HepG2 (cell line): ENCODE data around the gene SGSM1. TPM values are rescaled to one million over a fixed set of nuclear protein-coding genes. Genes with fewer than 3 reads are reported as not detected.

Experiments
- ADNP ChIP-seq: sonication (generic); formaldehyde crosslinking; IDR thresholded peaks from 2 replicates; pipeline ENCODE4 v1.4.0; 2020; ENCODE audit warnings: missing genetic modification reagents
- FOXA1 ChIP-seq, 2 experiments: fragments of 450-650 bp in 1 of 2; sonication (generic) in 1 of 2; formaldehyde crosslinking in 1 of 2; IDR thresholded peaks; 2 replicates each; pipeline versions ENCODE4 v1.4.0 to v1.6.1; 2016 to 2020; ENCODE audit warnings: missing genetic modification reagents in 1 of 2
- IKZF1 ChIP-seq: fragments of 450-650 bp; IDR thresholded peaks from 2 replicates; pipeline ENCODE4 v1.7.1; 2016
- ISX ChIP-seq: sonication (generic); formaldehyde crosslinking; conservative IDR thresholded peaks from 2 replicates; pipeline ENCODE4 v1.5.0; 2020; ENCODE audit warnings: missing genetic modification reagents
- LCORL ChIP-seq, 2 experiments: fragments of 450-650 bp in 1 of 2; sonication (generic) in 1 of 2; formaldehyde crosslinking in 1 of 2; IDR thresholded peaks; 2 replicates each; pipeline versions ENCODE4 v1.5.0 to v1.6.1; 2017 to 2020; ENCODE audit warnings: antibody characterized with exemption in 1 of 2, missing genetic modification reagents in 1 of 2
- MLX ChIP-seq: IDR thresholded peaks from 2 replicates; pipeline ENCODE4 v1.6.1; 2016
- PAF1 ChIP-seq: IDR thresholded peaks from 2 replicates; pipeline ENCODE4 v1.6.1; 2016; ENCODE audit warnings: missing genetic modification reagents, missing compliant biosample characterization
- REL ChIP-seq: sonication (generic); formaldehyde crosslinking; conservative IDR thresholded peaks from 2 replicates; pipeline ENCODE4 v1.8.0; 2022; ENCODE audit warnings: mild to moderate bottlenecking, missing genetic modification reagents, moderate library complexity
- REST ChIP-seq, 2 experiments: IDR thresholded peaks; 2 replicates each; pipeline ENCODE4 v1.6.1; 2011 to 2012; ENCODE audit warnings: low read length in 2 of 2, borderline replicate concordance in 1 of 2, low read depth in 1 of 2, mild to moderate bottlenecking in 1 of 2, moderate library complexity in 1 of 2
- RXRA ChIP-seq: sonication (generic); formaldehyde crosslinking; IDR thresholded peaks from 2 replicates; pipeline ENCODE4 v1.5.1; 2020; ENCODE audit warnings: missing genetic modification reagents
- SMAD9 ChIP-seq: sonication (generic); formaldehyde crosslinking; IDR thresholded peaks from 2 replicates; pipeline ENCODE4 v1.5.1; 2020; ENCODE audit warnings: mild to moderate bottlenecking, missing genetic modification reagents
- TAF15 ChIP-seq: fragments of 200-400 bp; formaldehyde crosslinking; IDR thresholded peaks from one replicate; pipeline ENCODE4 v1.6.1; 2018; ENCODE audit warnings: mild to moderate bottlenecking, low read depth, low read length; ENCODE audit not compliant: poor library complexity, severe bottlenecking
- ZBTB26 ChIP-seq: IDR thresholded peaks from 2 replicates; pipeline ENCODE4 v1.6.1; 2016; ENCODE audit warnings: missing compliant biosample characterization, missing genetic modification reagents, borderline replicate concordance
- ZFP1 ChIP-seq: IDR thresholded peaks from 2 replicates; pipeline ENCODE4 v1.6.1; 2016
- ZNF275 ChIP-seq: sonication (generic); formaldehyde crosslinking; IDR thresholded peaks from 2 replicates; pipeline ENCODE4 v1.8.0; 2022; ENCODE audit warnings: missing genetic modification reagents, mild to moderate bottlenecking, inconsistent platforms, borderline replicate concordance
- ZNF326 ChIP-seq: sonication (generic); formaldehyde crosslinking; IDR thresholded peaks from 2 replicates; pipeline ENCODE4 v1.4.0; 2020; ENCODE audit warnings: missing genetic modification reagents, borderline replicate concordance
- ZNF354B ChIP-seq: sonication (generic); formaldehyde crosslinking; IDR thresholded peaks from 2 replicates; pipeline ENCODE4 v1.8.0; 2022; ENCODE audit warnings: mild to moderate bottlenecking, missing genetic modification reagents
- ZNF513 ChIP-seq: sonication (generic); formaldehyde crosslinking; conservative IDR thresholded peaks from 2 replicates; pipeline ENCODE4 v1.5.0; 2020; ENCODE audit warnings: missing genetic modification reagents
- ZNF556 ChIP-seq: sonication (generic); formaldehyde crosslinking; IDR thresholded peaks from 2 replicates; pipeline ENCODE4 v1.4.0; 2020; ENCODE audit warnings: mild to moderate bottlenecking, missing genetic modification reagents, borderline replicate concordance
- ZNF691 ChIP-seq: sonication (generic); formaldehyde crosslinking; IDR thresholded peaks from 2 replicates; pipeline ENCODE4 v1.4.0; 2020; ENCODE audit warnings: missing genetic modification reagents, low read depth, mild to moderate bottlenecking, borderline replicate concordance
- polyA plus RNA-seq, 8 experiments: library from polyadenylated mRNA; depleted of rRNA in 3 of 8; stranded (reverse) in 7 of 8; unstranded in 1 of 8; fragments of >200 nt; fragmentation: Illumina TruSeq in 4 of 8; extraction: Trizol in 4 of 8; gene quantifications; 2 replicates each; pipeline versions ENCODE4 v1.2.1 to v1.2.3, GENCODE V29; 2011 to 2016; ENCODE audit warnings: low read depth in 4 of 8, missing spikeins in 1 of 8, mixed read lengths in 1 of 8; ENCODE audit not compliant: insufficient read depth in 1 of 8
- total RNA-seq, 5 experiments: library from RNA; depleted of rRNA; stranded (reverse); fragments of >200 nt; fragmentation: Illumina TruSeq; extraction: Trizol; gene quantifications; 2 replicates each; pipeline ENCODE4 v1.2.3, GENCODE V29; 2016; ENCODE audit warnings: low read depth in 1 of 5

The SGSM1 gene
- total and polyA plus RNA-seq, 2 of the 13 experiments (the other 11 are each of a cell fraction or from before 2014, with no cell fraction given): 0.07 TPM; not detected in 1

- TF ChIP-seq REST (IDR thresholded peaks at IDR 0.05; ENCODE audit: borderline replicate concordance in 1 of 2, low read depth in 1 of 2, low read length in 2 of 2) (peak in 1 of 2 experiments; percentile 8; a peak in 1 of 4 replicates), ZNF691 (CRISPR knock-in tag) (peak; percentile 61; the same call in 1 of the 2 replicates), ZFP1 (CRISPR knock-in tag) (peak; percentile 47; the same call in 1 of the 2 replicates), ZNF326 (CRISPR knock-in tag) (no peak), RXRA (no peak; the same call in 1 of the 2 replicates), PAF1 (CRISPR knock-in tag) (no peak), ZNF556 (no peak; the same call in 1 of the 2 replicates), ISX (no peak), ZNF275 (CRISPR knock-in tag) (no peak), MLX (CRISPR knock-in tag) (peak; percentile 92), FOXA1 (IDR thresholded peaks at IDR 0.05) (no peak), FOXA1 (CRISPR knock-in tag; IDR thresholded peaks at IDR 0.05) (peak; percentile 74), REL (no peak), IKZF1 (no peak), ZBTB26 (no peak), SMAD9 (CRISPR knock-in tag) (no peak), ADNP (CRISPR knock-in tag) (no peak), TAF15 (no peak), ZNF354B (no peak), LCORL (IDR thresholded peaks at IDR 0.05) (no peak), LCORL (CRISPR knock-in tag; IDR thresholded peaks at IDR 0.05) (peak; percentile 72; the same call in 1 of the 2 replicates), ZNF513 (CRISPR knock-in tag) (no peak)
These were observed 88.4 kb downstream of the SGSM1 start (continued) for GRCh38 chr22:24894220-24894975.
